ENCODE results near the gene CARMIL1.
A peak's percentile ranks its signal among the peaks of the same experiment; 100 is the strongest.

CARMIL1 gene

GRCh38 chr6:25365154-25365553, 86.0 kb downstream of the CARMIL1 start:
- Histone ChIP-seq H2AFZ (no peak overlapping the region), H3K36me3 (ENCODE audit: control insufficient read depth, insufficient read depth, low read length) (no peaks in the 10 kb centered on the region), H3K4me3 (ENCODE audit: low read depth, low read length) (no peak overlapping the region), H3K9ac (no peak overlapping the region), H3K4me2 (ENCODE audit: low read length) (no peak overlapping the region), H3K4me1 (no peaks in the 10 kb centered on the region), H3K27ac (no peak overlapping the region), H3K79me2 (no peaks in the 10 kb centered on the region), H3K9me3 (ENCODE audit: control insufficient read depth, low read length) (no peaks in the 10 kb centered on the region), H3K27me3 (ENCODE audit: control insufficient read depth, insufficient read depth, low read length) (no peaks in the 10 kb centered on the region)
- no peak for TF ChIP-seq CTCF (IDR thresholded peaks at IDR 0.05)

- Histone ChIP-seq H3K4me2 (ENCODE audit: low read length) (no peak overlapping the region), H3K4me3 (ENCODE audit: low read depth, low read length) (no peak overlapping the region), H3K27me3 (ENCODE audit: control insufficient read depth, insufficient read depth, low read length) (no peaks in the 10 kb centered on the region), H2AFZ (no peak overlapping the region), H3K9ac (no peak overlapping the region), H3K4me1 (no peaks in the 10 kb centered on the region), H3K9me3 (ENCODE audit: control insufficient read depth, low read length) (no peaks in the 10 kb centered on the region), H3K36me3 (ENCODE audit: control insufficient read depth, insufficient read depth, low read length) (no peaks in the 10 kb centered on the region), H3K79me2 (no peaks in the 10 kb centered on the region), H3K27ac (no peak overlapping the region)
- TF ChIP-seq CTCF (IDR thresholded peaks at IDR 0.05) = no peak
These were observed 87.8 kb downstream of the CARMIL1 start for GRCh38 chr6:25366903-25367545.

GRCh38 chr6:25369036-25369432, 89.9 kb downstream of the CARMIL1 start:
- Histone ChIP-seq H3K9me3 (ENCODE audit: control insufficient read depth, low read length) (no peaks in the 10 kb centered on the region), H3K9ac (no peak overlapping the region), H3K36me3 (ENCODE audit: control insufficient read depth, insufficient read depth, low read length) (no peaks in the 10 kb centered on the region), H2AFZ (no peak overlapping the region), H3K4me1 (no peaks in the 10 kb centered on the region), H3K4me3 (ENCODE audit: low read depth, low read length) (no peak overlapping the region), H3K27me3 (ENCODE audit: control insufficient read depth, insufficient read depth, low read length) (no peaks in the 10 kb centered on the region), H3K27ac (no peak overlapping the region), H3K79me2 (peaks cover 3% of the 10 kb centered on the region), H3K4me2 (ENCODE audit: low read length) (no peak overlapping the region)
- TF ChIP-seq CTCF (IDR thresholded peaks at IDR 0.05) = no peak

- Histone ChIP-seq H3K27me3 (ENCODE audit: control insufficient read depth, insufficient read depth, low read length) (no peaks in the 10 kb centered on the region), H3K36me3 (ENCODE audit: control insufficient read depth, insufficient read depth, low read length) (no peaks in the 10 kb centered on the region), H3K79me2 (peaks cover 3% of the 10 kb centered on the region), H3K27ac (no peak overlapping the region), H3K4me1 (no peaks in the 10 kb centered on the region), H3K9me3 (ENCODE audit: control insufficient read depth, low read length) (no peaks in the 10 kb centered on the region), H3K4me3 (ENCODE audit: low read depth, low read length) (no peak overlapping the region), H3K9ac (no peak overlapping the region), H3K4me2 (ENCODE audit: low read length) (no peak overlapping the region), H2AFZ (peak overlapping the region; percentile 45)
- TF ChIP-seq CTCF (IDR thresholded peaks at IDR 0.05) = no peak
These were observed 90.4 kb downstream of the CARMIL1 start for GRCh38 chr6:25369433-25370177.
